EL (cell line): Measurements from ENCODE around the gene ZFAND4.
"Not testable (repeated sequence)": the region's sequence is repeated elsewhere in the genome, so short reads cannot be mapped to it uniquely, and the experiment has no call there.

Experiments used
- DNase-seq: peaks from one replicate; pipeline ENCODE4 v3.0.0-alpha.2; 2016

Gene ZFAND4

GRCh38 chr10:45672181-45673073, at the start of gene ZFAND4:
Gene ZFAND4, minus strand, starts transcription at chr10:45672772. Its CDS starts 9,047 bp downstream, at chr10:45663725.
- peak; percentile 98 for DNase-seq

- DNase-seq, result not testable (repeated sequence)
Observed at GRCh38 chr10:45721503-45721902, 48.9 kb upstream of the ZFAND4 start.

- not testable (repeated sequence) for DNase-seq
Observed at GRCh38 chr10:45717642-45718041, 45.1 kb upstream of the ZFAND4 start.

- not testable (repeated sequence) for DNase-seq
Observed at GRCh38 chr10:45717053-45717452, 44.5 kb upstream of the ZFAND4 start.

- DNase-seq, result not testable (repeated sequence)
Observed at GRCh38 chr10:45711223-45711622, 38.7 kb upstream of the ZFAND4 start.

GRCh38 chr10:45710200-45710796, 37.7 kb upstream of the ZFAND4 start:
- DNase-seq, result peak; percentile 8

- not testable (repeated sequence) for DNase-seq
Observed at GRCh38 chr10:45678467-45678866, 5.9 kb upstream of the ZFAND4 start.

- no peak for DNase-seq
Observed at GRCh38 chr10:45675388-45675787, 2.8 kb upstream of the ZFAND4 start.

- DNase-seq, result peak; percentile 4
Observed at GRCh38 chr10:45673074-45673648, 589 bp upstream of the ZFAND4 start.

- DNase-seq, result not testable (repeated sequence)
Observed at GRCh38 chr10:45671300-45671699, 1.3 kb downstream of the ZFAND4 start.

GRCh38 chr10:45669897-45670296, 2.7 kb downstream of the ZFAND4 start:
- DNase-seq, result not testable (repeated sequence)

GRCh38 chr10:45660876-45661411, 11.6 kb downstream of the ZFAND4 start:
- no peak for DNase-seq

GRCh38 chr10:45657033-45657926, 15.3 kb downstream of the ZFAND4 start:
- no peak for DNase-seq

GRCh38 chr10:45655219-45655618, 17.4 kb downstream of the ZFAND4 start:
- no peak for DNase-seq

- DNase-seq, result not testable (repeated sequence)
Observed at GRCh38 chr10:45654753-45655141, 17.8 kb downstream of the ZFAND4 start.

GRCh38 chr10:45653454-45653853, 19.1 kb downstream of the ZFAND4 start:
- no peak for DNase-seq

GRCh38 chr10:45652511-45652910, 20.1 kb downstream of the ZFAND4 start:
- DNase-seq, result no peak

- DNase-seq, result no peak
Observed at GRCh38 chr10:45649296-45649695, 23.3 kb downstream of the ZFAND4 start.

GRCh38 chr10:45647118-45647517, 25.5 kb downstream of the ZFAND4 start:
- no peak for DNase-seq

- no peak for DNase-seq
Observed at GRCh38 chr10:45646384-45647050, 26.1 kb downstream of the ZFAND4 start.

GRCh38 chr10:45644527-45644926, 28.0 kb downstream of the ZFAND4 start:
- no peak for DNase-seq

GRCh38 chr10:45640941-45641340, 31.6 kb downstream of the ZFAND4 start:
- DNase-seq, result no peak
